AG04450 (cell line): Measurements from ENCODE around the gene ERCC1. TPM values are rescaled to one million over a fixed set of nuclear protein-coding genes. Genes with fewer than 3 reads are reported as not detected.

Source experiments
- CTCF ChIA-PET: fragments of 300-600, 350-600 bp; formaldehyde crosslinking; extraction: SDS; loops from one replicate; lab custom pipeline; 2022; ENCODE audit warnings: antibody characterized with exemption, inconsistent platforms; lab: Charles Lee
- POLR2A ChIA-PET: fragments of 350-600 bp; formaldehyde crosslinking; extraction: SDS; loops from one replicate; lab custom pipeline; 2021; ENCODE audit warnings: antibody characterized with exemption, inconsistent platforms; lab: Yijun Ruan, JAX
- DNase-seq: peaks from one replicate; pipeline ENCODE4 v3.0.0-alpha.2; 2011; ENCODE audit warnings: low read depth, low spot score
- H3K27ac ChIP-seq: one replicate; pipeline ENCODE4 v1.5.1; 2012; ENCODE audit warnings: low read depth, low read length, control low read depth
- H3K27me3 ChIP-seq: one replicate; pipeline ENCODE4 v1.6.0; 2012; ENCODE audit warnings: low read length; ENCODE audit not compliant: control insufficient read depth, insufficient read depth
- H3K4me3 ChIP-seq: 2 replicates; pipeline ENCODE4 v1.5.1; 2011; ENCODE audit warnings: mild to moderate bottlenecking, low read depth, low read length, control low read depth
- H3K9me3 ChIP-seq: 2 replicates; pipeline ENCODE4 v1.5.1; 2012; ENCODE audit warnings: low read length; ENCODE audit not compliant: control insufficient read depth, insufficient read depth
- CTCF ChIP-seq: IDR thresholded peaks from 2 replicates; pipeline ENCODE4 v1.5.1; 2011; ENCODE audit warnings: low read depth, low read length, control low read depth, inconsistent platforms
- polyA plus RNA-seq: library from polyadenylated mRNA; depleted of rRNA; stranded (reverse); fragments of >200 nt; gene quantifications from 2 replicates; pipeline ENCODE4 v1.2.3, GENCODE V29; 2011

ERCC1 gene
- polyA plus RNA-seq, 1 experiment = 75.8 TPM

- H3K4me3 ChIP-seq = peak overlapping the region; percentile 70
- ChIA-PET CTCF (interaction anchor here (1.0 to 2.0 kb wide), 2 partner anchors 12 to 34 kb away, joined by 4 to 7 read pairs; no protein-coding TSS in a partner anchor), POLR2A (interaction anchor here (0.7 kb wide), 1 partner anchor 16 kb away, joined by 5 read pairs; no protein-coding TSS in a partner anchor)
- H3K27me3 ChIP-seq = no peaks in the 10 kb centered on the region
- H3K27ac ChIP-seq = peak overlapping the region; percentile 52
- H3K9me3 ChIP-seq = no peaks in the 10 kb centered on the region; the same call in 1 of the 2 replicates
- DNase-seq = no peak
- no peak for TF ChIP-seq CTCF
Measured at GRCh38 chr19:45451131-45451849, 27.6 kb upstream of the ERCC1 start.

- H3K9me3 ChIP-seq = no peaks in the 10 kb centered on the region; the same call in 1 of the 2 replicates
- ChIA-PET CTCF (interaction anchor here (0.6 to 2.5 kb wide), 4 partner anchors 10 to 29 kb away, joined by 3 to 15 read pairs (median 6); no protein-coding TSS in a partner anchor), POLR2A (interaction anchor here (1.6 kb wide), 1 partner anchor 11 kb away, joined by 3 read pairs; no protein-coding TSS in a partner anchor)
- peak overlapping the region; percentile 60 for H3K4me3 ChIP-seq
- H3K27me3 ChIP-seq = no peaks in the 10 kb centered on the region
- H3K27ac ChIP-seq = peak overlapping the region; percentile 52
- DNase-seq = no peak
- no peak for TF ChIP-seq CTCF
Measured at GRCh38 chr19:45450012-45450333, 26.3 kb upstream of the ERCC1 start.

GRCh38 chr19:45448887-45449299 is 25.2 kb upstream of the ERCC1 start:
- Histone ChIP-seq H3K9me3 (no peaks in the 10 kb centered on the region; the same call in 1 of the 2 replicates), H3K27me3 (no peaks in the 10 kb centered on the region), H3K4me3 (no peak overlapping the region), H3K27ac (peak overlapping the region; percentile 31)
- ChIA-PET CTCF (interaction anchor here (1.9 to 2.5 kb wide), 2 partner anchors 9 to 30 kb away, joined by 9 to 15 read pairs; no protein-coding TSS in a partner anchor), POLR2A (interaction anchor here (1.3 to 1.6 kb wide), 2 partner anchors 10 to 19 kb away, joined by 3 read pairs; no protein-coding TSS in a partner anchor)
- no peak for DNase-seq
- TF ChIP-seq CTCF = no peak

- Histone ChIP-seq H3K27me3 (no peaks in the 10 kb centered on the region), H3K9me3 (no peaks in the 10 kb centered on the region; the same call in 1 of the 2 replicates), H3K27ac (no peak overlapping the region), H3K4me3 (no peak overlapping the region)
- no peak for DNase-seq
- no peak for TF ChIP-seq CTCF
- ChIA-PET CTCF (interaction anchor here (1.9 to 2.5 kb wide), 3 partner anchors 9 to 37 kb away, joined by 5 to 15 read pairs (median 9); no protein-coding TSS in a partner anchor), POLR2A (interaction anchor here (0.6 to 1.3 kb wide), 2 partner anchors 19 to 29 kb away, joined by 3 to 4 read pairs; no protein-coding TSS in a partner anchor)
Measured at GRCh38 chr19:45448425-45448756, 24.7 kb upstream of the ERCC1 start.

GRCh38 chr19:45446944-45447343 is 23.2 kb upstream of the ERCC1 start:
- H3K27ac ChIP-seq = no peak overlapping the region
- ChIA-PET CTCF (interaction anchor here (0.5 to 2.2 kb wide), 4 partner anchors 20 to 268 kb away, joined by 3 to 5 read pairs (median 4); no protein-coding TSS in a partner anchor), POLR2A (no interaction called here)
- TF ChIP-seq CTCF = no peak
- H3K9me3 ChIP-seq = no peaks in the 10 kb centered on the region; the same call in 1 of the 2 replicates
- H3K4me3 ChIP-seq = no peak overlapping the region
- DNase-seq = no peak
- H3K27me3 ChIP-seq = no peaks in the 10 kb centered on the region
